Heart left ventricle (tissue), 13 donors: Measurements from ENCODE around the gene PLN.

Source experiments
- POLR2A ChIP-seq, 2 donors: fragments of 450-650 bp; IDR thresholded peaks; one replicate each; pipeline ENCODE4 v1.6.1; 2017; ENCODE audit warnings: antibody characterized with exemption in 2 of 2, mild to moderate bottlenecking in 2 of 2, moderate library complexity in 2 of 2
- TF ChIP-seq, protein P1 (sequence below), 12 donors: fragments of 200-600 bp; sonication (generic) in 4 of 12; IDR thresholded peaks; one replicate each; pipeline versions ENCODE4 v1.5.0 to v1.8.0; 2018 to 2022; ENCODE audit warnings: antibody characterized with exemption in 12 of 12, mild to moderate bottlenecking in 5 of 12
- donor health status: ischemic (EF 13 %, LVEDD 7.1; RV severe dilation, severe dysfunction).
- donor health status: DM: no; HTN: yes; CAD: no.
- donor health status: DM: no; HTN: no; CAD: no.
- donor health status: ischemic (EF 25% LVEDD 6.9; RV normal size, moderate dysfunction).
- donor health status: ischemic (EF 25% LVEDD 5.7; RV mildly dilated, moderate dysfunction).
- donor health status: ischemic (EF 35%, LVEDD 5.7; RV mildly dilated, moderate dysfunction).
- donor health status: nonischemic (EF 11% LVEDD 7.7; RV severe dilation, severe dysfunction).
- donor health status: DM: yes; HTN: yes; CAD: no.
- donor health status: PGD.
- donor health status: ischemic (EF 29% LVEDD 5.4; RV normal size, mild dysfunction).
- donor health status: nonischemic (EF 23%, LVEDD 6.1; RV moderate dilation, normal function).

DNA sequence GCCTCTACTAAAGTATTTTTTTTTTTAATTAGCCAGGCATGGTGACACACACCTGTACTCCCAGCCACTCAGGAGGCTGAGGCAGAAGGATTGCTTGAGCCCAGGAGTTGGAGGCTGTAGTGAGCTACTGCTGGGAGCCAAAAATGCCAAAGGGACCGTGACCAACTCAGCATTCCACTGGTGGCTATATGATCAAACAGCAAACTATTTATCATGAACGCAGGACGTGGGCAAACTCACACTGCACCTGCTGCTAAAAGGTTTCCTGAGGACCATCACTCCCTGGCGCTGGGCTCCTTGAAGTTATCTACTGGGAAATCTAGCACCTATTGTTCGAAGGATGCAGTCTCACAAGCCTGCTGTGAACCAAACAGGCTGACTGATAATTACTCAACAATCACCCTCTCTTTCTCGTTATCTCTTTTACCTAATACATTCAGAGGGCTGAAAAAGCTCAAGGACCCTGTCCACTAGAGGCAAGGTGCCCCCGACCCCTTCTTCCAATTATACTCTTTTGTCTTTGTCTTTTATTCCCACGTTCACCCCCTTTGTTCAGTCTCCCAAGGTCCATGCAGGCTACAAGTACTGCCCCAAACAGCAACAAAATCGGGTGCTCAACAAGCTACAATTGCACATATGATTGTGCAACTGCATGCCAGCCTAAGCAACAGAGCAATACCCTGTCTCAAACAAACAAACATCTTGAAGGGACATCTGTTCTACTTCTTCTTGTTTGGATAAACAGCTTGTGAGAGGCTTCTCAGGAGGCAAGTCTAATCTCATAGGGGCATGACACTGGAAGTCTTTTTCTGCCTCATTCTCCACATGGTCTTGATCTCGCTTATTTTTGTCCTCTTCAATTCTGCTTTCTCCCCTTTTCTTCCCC lies 47.7 kb upstream of the PLN start:
- TF ChIP-seq, protein P1, sequence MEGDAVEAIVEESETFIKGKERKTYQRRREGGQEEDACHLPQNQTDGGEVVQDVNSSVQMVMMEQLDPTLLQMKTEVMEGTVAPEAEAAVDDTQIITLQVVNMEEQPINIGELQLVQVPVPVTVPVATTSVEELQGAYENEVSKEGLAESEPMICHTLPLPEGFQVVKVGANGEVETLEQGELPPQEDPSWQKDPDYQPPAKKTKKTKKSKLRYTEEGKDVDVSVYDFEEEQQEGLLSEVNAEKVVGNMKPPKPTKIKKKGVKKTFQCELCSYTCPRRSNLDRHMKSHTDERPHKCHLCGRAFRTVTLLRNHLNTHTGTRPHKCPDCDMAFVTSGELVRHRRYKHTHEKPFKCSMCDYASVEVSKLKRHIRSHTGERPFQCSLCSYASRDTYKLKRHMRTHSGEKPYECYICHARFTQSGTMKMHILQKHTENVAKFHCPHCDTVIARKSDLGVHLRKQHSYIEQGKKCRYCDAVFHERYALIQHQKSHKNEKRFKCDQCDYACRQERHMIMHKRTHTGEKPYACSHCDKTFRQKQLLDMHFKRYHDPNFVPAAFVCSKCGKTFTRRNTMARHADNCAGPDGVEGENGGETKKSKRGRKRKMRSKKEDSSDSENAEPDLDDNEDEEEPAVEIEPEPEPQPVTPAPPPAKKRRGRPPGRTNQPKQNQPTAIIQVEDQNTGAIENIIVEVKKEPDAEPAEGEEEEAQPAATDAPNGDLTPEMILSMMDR (IDR thresholded peaks at IDR 0.05): no peak
- no peak for TF ChIP-seq POLR2A (IDR thresholded peaks at IDR 0.05)
